GM12873 (cell line): ENCODE measurements around the gene VEPH1.

Experiments used
- TF ChIP-seq, protein P1 (sequence below): IDR thresholded peaks from 2 replicates; pipeline ENCODE4 v1.5.1; 2012; ENCODE audit warnings: low read depth, mild to moderate bottlenecking, moderate library complexity, low read length, control low read depth; ENCODE audit not compliant: insufficient read depth; ENCODE audit errors: missing control alignments

VEPH1 gene

DNA sequence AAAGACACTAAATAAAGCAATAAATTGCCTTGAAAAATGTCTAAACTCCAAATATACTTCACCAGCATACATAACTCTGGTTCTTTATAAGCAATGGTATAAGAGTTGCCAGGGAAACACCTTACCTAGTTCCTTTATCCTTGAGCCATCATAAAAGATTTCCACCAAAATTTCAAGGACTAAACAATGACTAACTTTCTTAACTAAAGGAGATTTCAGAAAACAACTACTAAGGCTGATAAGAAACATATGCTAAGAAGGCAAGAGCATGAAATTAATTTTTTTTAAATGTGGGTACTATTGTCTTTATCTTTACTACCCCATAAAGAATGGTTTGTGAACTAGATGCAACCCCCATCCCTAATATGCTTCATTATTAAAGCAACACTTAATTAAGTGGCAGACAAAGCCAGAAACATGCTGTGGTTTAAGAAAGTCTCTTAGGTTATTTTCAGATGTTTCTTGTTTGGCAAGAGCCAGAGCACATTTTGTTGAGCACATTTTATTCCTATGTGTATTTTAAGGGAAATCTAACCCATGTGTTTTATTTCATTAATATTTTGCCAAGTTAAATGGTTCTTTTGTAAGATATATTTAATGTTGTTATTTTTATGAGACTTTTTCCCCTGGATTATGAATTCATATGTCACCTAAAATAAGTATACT is 17.4 kb upstream of the VEPH1 start:
- TF ChIP-seq, protein P1, sequence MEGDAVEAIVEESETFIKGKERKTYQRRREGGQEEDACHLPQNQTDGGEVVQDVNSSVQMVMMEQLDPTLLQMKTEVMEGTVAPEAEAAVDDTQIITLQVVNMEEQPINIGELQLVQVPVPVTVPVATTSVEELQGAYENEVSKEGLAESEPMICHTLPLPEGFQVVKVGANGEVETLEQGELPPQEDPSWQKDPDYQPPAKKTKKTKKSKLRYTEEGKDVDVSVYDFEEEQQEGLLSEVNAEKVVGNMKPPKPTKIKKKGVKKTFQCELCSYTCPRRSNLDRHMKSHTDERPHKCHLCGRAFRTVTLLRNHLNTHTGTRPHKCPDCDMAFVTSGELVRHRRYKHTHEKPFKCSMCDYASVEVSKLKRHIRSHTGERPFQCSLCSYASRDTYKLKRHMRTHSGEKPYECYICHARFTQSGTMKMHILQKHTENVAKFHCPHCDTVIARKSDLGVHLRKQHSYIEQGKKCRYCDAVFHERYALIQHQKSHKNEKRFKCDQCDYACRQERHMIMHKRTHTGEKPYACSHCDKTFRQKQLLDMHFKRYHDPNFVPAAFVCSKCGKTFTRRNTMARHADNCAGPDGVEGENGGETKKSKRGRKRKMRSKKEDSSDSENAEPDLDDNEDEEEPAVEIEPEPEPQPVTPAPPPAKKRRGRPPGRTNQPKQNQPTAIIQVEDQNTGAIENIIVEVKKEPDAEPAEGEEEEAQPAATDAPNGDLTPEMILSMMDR = no peak

DNA sequence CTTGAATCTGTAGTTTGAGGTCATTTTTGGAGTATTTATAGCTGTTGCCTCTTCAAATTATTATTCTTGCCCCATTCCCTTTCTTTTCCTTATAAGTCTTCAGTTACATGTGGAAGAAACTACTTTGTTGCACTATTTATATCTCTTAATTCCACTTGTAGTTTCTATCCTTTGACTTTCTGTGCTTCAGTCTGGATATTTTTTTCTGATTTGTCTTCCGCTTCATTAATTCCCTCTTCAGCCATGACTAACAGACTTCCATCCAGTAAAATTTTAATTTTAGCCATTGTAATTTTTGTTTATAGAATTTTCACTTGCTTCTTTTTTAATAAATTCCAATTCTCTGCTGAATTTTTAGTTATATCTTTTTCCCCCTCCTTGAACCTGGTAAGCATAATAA is 15.7 kb upstream of the VEPH1 start:
- TF ChIP-seq, protein P1 = no peak

- TF ChIP-seq, protein P1 = no peak
These were observed 13.7 kb upstream of the VEPH1 start for GRCh38 chr3:157516928-157517327.

GRCh38 chr3:157515398-157515797 is 12.2 kb upstream of the VEPH1 start:
- TF ChIP-seq, protein P1 = no peak

- TF ChIP-seq, protein P1 = no peak
These were observed 11.2 kb upstream of the VEPH1 start for GRCh38 chr3:157514371-157514895.

- TF ChIP-seq, protein P1 = no peak
These were observed 10.4 kb upstream of the VEPH1 start for GRCh38 chr3:157513585-157513984.

DNA sequence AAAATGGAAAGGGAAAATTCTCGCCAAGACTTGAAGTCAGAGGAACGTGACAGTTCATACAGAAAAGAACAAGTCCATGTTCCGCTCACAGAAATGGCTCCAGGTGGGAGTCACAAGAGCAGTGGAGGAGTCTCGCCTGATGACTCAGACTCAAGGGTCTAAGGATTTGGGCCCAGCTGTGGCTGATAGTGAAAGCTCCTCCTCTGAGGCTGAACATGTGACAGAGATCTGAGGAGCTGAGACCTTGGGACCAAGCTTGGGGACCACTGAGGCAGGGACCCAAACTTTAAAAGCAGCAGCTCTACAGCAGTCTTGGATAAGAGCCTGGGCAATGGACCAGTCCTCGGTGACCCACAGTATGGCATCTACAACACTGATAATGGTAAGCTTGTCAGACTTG is 9.3 kb upstream of the VEPH1 start:
- TF ChIP-seq, protein P1 = no peak
